ENCODE results near the gene CLIC1.

The CLIC1 gene

DNA sequence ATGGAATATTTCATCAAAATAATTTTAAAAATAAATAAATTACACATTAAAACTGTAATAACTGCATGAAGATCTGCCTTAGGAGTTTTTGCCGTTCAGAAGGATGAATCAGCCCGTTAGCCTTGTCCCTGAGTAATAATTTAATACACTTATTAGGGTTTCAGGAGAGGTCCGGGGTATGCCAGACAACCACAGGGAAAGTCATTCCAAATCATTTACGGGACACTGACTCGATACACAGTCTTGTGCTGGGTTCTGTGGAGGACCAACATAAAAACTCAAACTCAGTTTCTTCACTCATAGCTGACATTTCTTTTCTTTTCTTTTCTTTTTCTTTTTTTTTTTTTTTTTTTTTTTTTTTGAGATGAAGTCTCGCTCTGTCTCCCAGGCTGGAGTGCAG, 30.4 kb downstream of the CLIC1 start:
- no peak overlapping the region for H3K9ac ChIP-seq
- no peak overlapping the region for H3K4me3 ChIP-seq (IDR thresholded peaks at IDR 0.05; ENCODE audit: insufficient read depth, low read depth, low read length)
- no peaks in the 10 kb centered on the region for H3K36me3 ChIP-seq (ENCODE audit: insufficient read depth)
- TF ChIP-seq, protein P1, sequence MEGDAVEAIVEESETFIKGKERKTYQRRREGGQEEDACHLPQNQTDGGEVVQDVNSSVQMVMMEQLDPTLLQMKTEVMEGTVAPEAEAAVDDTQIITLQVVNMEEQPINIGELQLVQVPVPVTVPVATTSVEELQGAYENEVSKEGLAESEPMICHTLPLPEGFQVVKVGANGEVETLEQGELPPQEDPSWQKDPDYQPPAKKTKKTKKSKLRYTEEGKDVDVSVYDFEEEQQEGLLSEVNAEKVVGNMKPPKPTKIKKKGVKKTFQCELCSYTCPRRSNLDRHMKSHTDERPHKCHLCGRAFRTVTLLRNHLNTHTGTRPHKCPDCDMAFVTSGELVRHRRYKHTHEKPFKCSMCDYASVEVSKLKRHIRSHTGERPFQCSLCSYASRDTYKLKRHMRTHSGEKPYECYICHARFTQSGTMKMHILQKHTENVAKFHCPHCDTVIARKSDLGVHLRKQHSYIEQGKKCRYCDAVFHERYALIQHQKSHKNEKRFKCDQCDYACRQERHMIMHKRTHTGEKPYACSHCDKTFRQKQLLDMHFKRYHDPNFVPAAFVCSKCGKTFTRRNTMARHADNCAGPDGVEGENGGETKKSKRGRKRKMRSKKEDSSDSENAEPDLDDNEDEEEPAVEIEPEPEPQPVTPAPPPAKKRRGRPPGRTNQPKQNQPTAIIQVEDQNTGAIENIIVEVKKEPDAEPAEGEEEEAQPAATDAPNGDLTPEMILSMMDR (conservative IDR thresholded peaks at IDR 0.05; ENCODE audit: low read depth, low read length), result no peak
- no peak overlapping the region for H2AFZ ChIP-seq (ENCODE audit: low read depth)
- H3K27ac ChIP-seq, result no peak overlapping the region
- 0 out of 2 replicates have a peak, but pooled peaks cover 2% of the 10 kb centered on the region for H3K27me3 ChIP-seq (ENCODE audit: insufficient read depth, low read depth)
- H3K4me1 ChIP-seq (ENCODE audit: low read depth, poor library complexity, severe bottlenecking), result peaks cover 20% of the 10 kb centered on the region
- 0 out of 2 replicates have a peak, but pooled peaks cover 11% of the 10 kb centered on the region for H3K79me2 ChIP-seq (ENCODE audit: insufficient read depth, low read depth)
- no peaks in the 10 kb centered on the region for H4K20me1 ChIP-seq (ENCODE audit: insufficient read depth)
- no peak overlapping the region for H3K4me2 ChIP-seq

DNA sequence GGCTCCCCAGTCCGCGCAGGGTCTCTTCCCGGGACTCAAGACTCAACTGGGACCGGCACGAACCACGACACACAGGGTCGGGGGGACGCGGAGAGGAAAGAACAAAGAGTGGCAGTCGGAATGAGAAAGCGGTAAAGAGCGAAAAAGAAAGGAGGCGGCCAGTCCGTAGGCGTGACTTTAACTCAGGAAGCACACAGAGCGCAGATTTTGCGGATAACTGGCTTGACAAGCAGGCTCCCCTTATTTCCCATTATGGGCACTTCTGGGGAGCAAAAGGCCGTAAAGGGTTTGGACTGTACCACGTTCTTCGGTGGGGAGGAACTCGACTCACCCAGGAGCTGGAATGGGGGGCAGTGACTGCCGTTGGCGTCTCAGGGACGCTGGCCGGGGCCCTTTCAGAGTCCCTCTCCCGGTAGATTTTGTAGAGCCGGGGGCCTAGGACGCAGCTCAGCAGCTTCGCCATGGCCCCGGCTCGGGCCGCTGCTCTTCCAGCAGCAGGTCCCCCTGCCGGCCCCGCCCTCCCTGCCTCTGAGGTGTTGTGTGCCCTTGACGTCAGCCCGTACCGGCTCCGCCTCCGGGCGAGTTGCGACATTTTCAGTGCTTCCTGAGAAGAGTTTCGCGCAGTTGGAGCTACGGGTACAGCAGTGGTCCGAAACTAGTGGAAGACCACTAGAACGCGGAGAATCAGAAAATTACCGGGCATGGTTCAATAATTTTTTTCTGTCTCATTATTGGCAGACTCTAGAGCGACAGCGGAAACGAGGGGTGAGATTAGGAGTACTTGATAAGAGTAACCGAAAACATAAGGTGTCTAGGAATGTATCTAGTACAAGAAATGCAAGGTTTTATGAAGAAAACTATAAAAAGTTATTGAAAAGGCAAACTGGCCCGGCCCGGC, 33.3 kb downstream of the CLIC1 start, which contains the start of gene ABHD16A:
Gene ABHD16A, minus strand, starts transcription at position 506 of the 898 bp plus-strand sequence. Its CDS starts 43 bp downstream, at position 463.
- H2AFZ ChIP-seq (ENCODE audit: low read depth), result peak within 1 kb of the TSS; percentile 92
- TF ChIP-seq, protein P1 (conservative IDR thresholded peaks at IDR 0.05; ENCODE audit: low read depth, low read length), result no peak

DNA sequence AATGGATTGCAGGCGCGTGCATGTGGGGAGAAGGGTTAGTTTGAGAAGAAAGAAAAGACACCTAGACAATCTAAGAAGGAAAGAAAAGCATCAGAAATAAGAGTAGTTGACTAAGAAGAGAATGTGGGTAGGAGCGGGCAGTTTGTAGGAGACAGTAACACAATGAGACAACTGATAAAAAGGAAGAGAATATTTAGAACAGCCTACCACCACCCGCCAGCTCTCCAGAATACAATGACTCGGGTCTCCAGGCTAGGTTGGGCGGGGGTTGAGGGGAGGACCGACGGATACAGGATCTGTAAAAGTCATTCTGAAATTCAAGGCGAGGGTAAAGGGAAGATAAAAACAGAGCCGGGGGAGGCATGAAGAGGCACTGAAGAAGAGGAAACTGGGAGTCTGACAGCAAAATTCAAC, 33.9 kb downstream of the CLIC1 start:
- Histone ChIP-seq H3K79me2 (ENCODE audit: insufficient read depth, low read depth) (0 out of 2 replicates have a peak, but pooled peaks cover 11% of the 10 kb centered on the region), H3K36me3 (ENCODE audit: insufficient read depth) (no peaks in the 10 kb centered on the region), H3K27me3 (ENCODE audit: insufficient read depth, low read depth) (0 out of 2 replicates have a peak, but pooled peaks cover 2% of the 10 kb centered on the region), H3K4me2 (peak overlapping the region; percentile 77), H3K4me1 (ENCODE audit: low read depth, poor library complexity, severe bottlenecking) (peaks cover 25% of the 10 kb centered on the region), H2AFZ (ENCODE audit: low read depth) (peak overlapping the region; percentile 92), H3K27ac (peak overlapping the region; percentile 62), H3K4me3 (IDR thresholded peaks at IDR 0.05; ENCODE audit: insufficient read depth, low read depth, low read length) (no peak overlapping the region), H4K20me1 (ENCODE audit: insufficient read depth) (no peaks in the 10 kb centered on the region), H3K9ac (peak overlapping the region; percentile 79; the same call in 1 of the 2 replicates)
- TF ChIP-seq, protein P1 (conservative IDR thresholded peaks at IDR 0.05; ENCODE audit: low read depth, low read length), result no peak

More for the DNA sequence above, 33.3 kb downstream of the CLIC1 start, which contains the start of gene ABHD16A:
- 0 out of 2 replicates have a peak, but pooled peaks cover 11% of the 10 kb centered on the region for H3K79me2 ChIP-seq (ENCODE audit: insufficient read depth, low read depth)
- H3K4me3 ChIP-seq (IDR thresholded peaks at IDR 0.05; ENCODE audit: insufficient read depth, low read depth, low read length), result no peak within 1 kb of the TSS
- no peaks in the 10 kb centered on the region for H3K36me3 ChIP-seq (ENCODE audit: insufficient read depth)
- H3K27ac ChIP-seq, result peak within 1 kb of the TSS; percentile 62
- peak within 1 kb of the TSS; percentile 77 for H3K4me2 ChIP-seq
- H3K27me3 ChIP-seq (ENCODE audit: insufficient read depth, low read depth), result 0 out of 2 replicates have a peak, but pooled peaks cover 2% of the 10 kb centered on the region
- peaks cover 18% of the 10 kb centered on the region for H3K4me1 ChIP-seq (ENCODE audit: low read depth, poor library complexity, severe bottlenecking)
- H3K9ac ChIP-seq, result peak within 1 kb of the TSS; percentile 79
- H4K20me1 ChIP-seq (ENCODE audit: insufficient read depth), result no peaks in the 10 kb centered on the region

DNA sequence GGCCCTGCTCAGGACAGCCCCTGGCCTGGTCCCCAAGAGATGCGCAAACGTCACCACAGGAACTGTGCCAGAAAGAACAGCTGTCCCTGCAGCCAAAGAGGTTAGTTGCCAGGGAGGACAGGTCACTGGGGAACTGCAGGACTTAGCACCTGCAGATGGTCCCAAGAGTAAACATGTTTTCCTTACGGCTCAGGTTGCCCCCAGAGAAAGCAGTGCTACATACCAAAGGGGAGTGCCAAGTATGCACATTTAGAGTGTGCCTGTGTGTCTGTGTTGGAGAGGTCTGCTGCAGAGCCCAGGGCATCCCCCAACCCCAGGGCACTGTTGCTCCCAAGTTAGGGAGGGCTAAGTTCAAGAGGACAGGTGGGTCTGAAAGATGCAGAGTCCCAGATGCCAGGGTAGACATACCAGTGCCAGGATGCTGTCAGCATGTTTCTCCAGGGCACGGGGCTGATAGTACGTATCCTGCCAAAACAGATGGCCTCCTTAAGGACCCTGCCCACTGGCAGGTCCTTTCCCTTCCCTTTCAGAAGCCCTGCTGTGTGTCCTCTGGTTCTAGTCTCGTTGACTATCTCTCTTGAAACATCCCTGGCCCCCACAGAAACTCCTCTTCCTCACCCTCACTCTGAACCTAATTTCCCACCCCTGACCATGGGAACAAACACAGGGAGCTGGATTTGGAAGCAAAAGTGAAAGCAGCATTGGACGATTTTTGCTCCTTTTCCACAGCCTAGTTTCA, 34.5 kb downstream of the CLIC1 start:
- H3K27me3 ChIP-seq (ENCODE audit: insufficient read depth, low read depth), result no peaks in the 10 kb centered on the region
- H2AFZ ChIP-seq (ENCODE audit: low read depth), result peak overlapping the region; percentile 92; the same call in 1 of the 2 replicates
- no peaks in the 10 kb centered on the region for H3K36me3 ChIP-seq (ENCODE audit: insufficient read depth)
- TF ChIP-seq, protein P1 (conservative IDR thresholded peaks at IDR 0.05; ENCODE audit: low read depth, low read length), result no peak
- peak overlapping the region; percentile 79; the same call in 1 of the 2 replicates for H3K9ac ChIP-seq
- H4K20me1 ChIP-seq (ENCODE audit: insufficient read depth), result no peaks in the 10 kb centered on the region
- peaks cover 11% of the 10 kb centered on the region; the same call in 1 of the 2 replicates for H3K79me2 ChIP-seq (ENCODE audit: insufficient read depth, low read depth)
- H3K4me3 ChIP-seq (IDR thresholded peaks at IDR 0.05; ENCODE audit: insufficient read depth, low read depth, low read length), result no peak overlapping the region
- peaks cover 27% of the 10 kb centered on the region for H3K4me1 ChIP-seq (ENCODE audit: low read depth, poor library complexity, severe bottlenecking)
- H3K27ac ChIP-seq, result peak overlapping the region; percentile 62; the same call in 1 of the 2 replicates
- H3K4me2 ChIP-seq, result peak overlapping the region; percentile 77
